HG03066 (cell line): Measurements from ENCODE around the gene GINS2.

Experiments
- ATAC-seq: cut with Tn5 transposase; IDR thresholded peaks from one replicate; pipeline ENCODE4 v1.9.1; 2021; ENCODE audit warnings: low read depth; ENCODE audit not compliant: unreplicated experiment

GINS2 gene

DNA sequence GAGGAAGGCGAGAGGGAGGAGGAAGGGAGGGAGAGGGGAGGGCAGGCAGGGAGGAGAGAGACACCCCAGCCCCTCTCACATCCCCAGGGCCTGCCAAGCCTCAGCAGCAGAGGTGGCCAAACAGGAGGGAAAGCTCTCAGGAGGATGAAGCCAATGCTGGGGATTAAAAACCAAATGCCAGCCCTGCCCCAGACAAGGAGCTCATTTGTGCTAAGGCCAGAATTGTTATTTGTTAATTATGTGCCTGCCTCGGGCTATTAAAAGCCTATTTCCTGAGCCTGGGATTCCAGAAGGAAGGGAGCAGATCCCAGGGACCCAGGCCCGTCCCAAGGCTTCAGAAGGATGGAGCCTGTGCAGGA, 27.9 kb upstream of the GINS2 start:
- ATAC-seq = no peak

DNA sequence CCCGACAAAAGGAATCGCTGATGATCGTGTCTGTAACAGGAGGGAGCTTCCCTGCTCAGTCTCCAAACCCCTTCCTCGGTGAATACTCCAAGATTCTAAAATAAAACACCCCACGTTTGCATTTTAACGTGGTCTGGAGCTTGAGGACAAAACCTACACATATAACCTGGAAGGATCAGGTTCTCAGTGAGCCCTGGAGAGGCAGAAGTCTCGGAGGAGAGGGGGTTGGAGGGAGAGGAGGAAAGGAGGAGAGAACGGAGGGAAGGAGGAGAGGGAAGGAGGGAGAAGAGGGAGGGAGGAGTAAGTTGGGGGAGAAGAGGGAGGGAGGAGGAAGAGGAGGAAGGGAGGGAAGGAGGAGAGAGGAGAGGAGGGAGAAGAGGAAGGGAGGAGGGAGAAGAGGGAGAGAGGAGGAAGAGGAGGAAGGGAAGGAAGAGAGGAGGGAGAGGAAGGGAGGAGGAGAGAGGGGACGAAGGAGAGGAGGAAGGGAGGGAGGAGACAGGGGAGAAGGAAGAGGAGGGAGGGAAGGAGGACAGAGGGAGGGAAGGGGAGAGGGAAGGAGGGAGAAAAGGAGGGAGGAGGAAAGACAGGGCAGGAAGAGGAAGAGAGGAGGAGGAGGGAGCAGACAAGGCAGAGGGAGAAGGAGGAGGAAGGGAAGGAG, 27.4 kb upstream of the GINS2 start:
- no peak for ATAC-seq

DNA sequence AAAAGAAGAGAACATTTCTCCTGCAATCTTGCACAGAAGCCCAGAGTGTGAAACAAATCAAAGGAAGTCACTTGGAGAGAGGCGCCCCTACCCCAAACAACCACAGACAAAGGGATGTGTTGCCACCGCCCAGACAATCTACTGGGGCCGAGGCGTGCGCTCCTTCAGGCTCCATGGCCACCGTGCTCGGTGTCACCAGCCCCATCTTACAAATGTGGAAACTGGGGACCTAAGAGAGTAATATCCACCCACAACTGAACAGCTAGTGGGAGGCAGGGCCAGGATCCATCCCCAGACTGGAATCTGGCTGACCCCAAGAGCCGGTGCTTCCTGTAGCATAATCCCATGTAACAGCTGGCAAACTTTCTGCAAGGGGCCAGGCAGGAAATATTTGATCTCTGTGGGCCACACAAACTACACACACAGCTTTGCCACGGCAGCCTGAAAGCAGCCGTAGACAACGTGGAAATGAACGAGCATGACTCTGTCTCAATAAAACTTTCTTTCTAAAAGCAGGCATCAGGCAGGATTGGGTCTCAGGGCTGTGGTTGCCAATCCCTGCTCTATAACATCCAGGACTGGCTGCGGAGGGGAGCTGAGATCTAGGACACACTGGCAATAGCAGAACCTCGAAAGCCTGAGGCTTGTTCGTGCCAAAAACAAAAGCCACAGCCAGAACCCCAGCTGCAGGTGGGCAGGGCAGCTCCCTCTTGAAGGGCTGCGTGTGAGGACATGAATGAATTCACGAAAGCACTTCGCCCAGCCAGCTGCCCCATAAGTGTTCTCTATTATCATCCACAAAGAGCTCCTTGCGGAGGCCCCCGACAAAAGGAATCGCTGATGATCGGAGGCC, 26.6 kb upstream of the GINS2 start:
- no peak for ATAC-seq

DNA sequence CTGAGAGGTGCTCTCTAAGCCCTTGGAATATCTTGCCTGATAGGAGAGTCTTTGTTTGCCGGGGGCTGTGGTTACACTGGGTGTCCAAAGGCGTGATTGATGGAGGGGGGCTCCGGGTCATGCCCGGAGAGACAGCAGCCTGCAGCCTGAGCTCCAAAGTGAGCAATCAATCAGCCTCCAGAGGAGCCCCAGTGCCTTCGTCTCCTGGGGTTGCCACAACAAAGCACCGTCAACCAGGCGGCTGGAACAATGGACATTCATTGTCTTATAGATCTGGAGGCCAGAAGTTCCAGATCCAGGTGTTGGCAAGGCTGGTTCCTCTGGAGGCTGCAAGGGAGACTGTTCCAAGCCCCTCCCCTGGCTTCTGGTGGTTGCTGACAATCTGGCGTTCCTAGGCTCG, 24.0 kb upstream of the GINS2 start:
- no peak for ATAC-seq

DNA sequence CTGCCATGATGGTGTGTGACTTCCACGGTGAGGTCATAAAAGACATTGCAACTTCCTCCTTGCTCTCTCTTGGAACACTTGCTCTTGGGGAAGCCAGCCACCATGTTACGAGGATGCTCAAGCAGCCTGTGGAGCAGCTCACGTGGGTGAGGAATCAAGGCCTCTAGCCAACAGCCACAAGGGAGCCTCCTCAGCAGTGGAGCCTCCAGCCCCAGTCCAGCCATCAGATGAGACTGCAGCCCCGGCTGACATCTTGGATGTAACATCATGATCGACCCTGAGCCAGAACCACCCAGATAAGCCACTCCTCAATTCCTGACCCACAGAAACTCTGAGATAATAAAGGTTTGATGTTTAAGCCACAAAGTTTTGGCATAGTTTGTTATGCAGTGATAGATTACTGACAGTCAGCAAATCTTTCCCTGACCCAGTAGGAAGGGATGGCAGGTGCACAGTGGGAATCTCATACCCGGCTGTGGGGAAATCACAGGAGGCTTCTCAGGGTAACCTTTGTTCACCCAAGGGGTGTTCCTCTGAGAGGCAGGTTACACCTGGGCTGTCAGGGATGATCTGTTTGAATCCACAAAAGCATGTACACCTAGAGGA, 23.3 kb upstream of the GINS2 start:
- no peak for ATAC-seq

DNA sequence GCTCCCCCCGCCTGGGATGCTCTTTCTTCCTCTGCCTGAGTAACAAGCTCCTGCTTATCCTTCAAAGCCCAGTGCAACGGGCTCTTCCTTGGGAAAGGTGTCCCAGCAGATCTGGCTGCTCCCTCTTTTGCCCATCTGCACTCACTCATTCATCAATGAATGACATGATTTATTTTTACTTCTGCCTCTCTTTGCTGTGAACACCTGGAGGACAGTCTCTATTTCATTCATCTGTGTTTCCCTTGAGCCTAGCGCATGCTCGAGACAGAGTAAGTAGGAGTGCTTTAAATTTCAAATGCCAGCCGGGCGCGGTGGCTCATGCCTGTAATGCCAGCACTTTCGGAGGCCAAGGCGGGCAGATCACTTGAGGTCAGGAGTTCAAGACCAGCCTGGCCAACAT, 22.0 kb upstream of the GINS2 start:
- ATAC-seq = no peak

DNA sequence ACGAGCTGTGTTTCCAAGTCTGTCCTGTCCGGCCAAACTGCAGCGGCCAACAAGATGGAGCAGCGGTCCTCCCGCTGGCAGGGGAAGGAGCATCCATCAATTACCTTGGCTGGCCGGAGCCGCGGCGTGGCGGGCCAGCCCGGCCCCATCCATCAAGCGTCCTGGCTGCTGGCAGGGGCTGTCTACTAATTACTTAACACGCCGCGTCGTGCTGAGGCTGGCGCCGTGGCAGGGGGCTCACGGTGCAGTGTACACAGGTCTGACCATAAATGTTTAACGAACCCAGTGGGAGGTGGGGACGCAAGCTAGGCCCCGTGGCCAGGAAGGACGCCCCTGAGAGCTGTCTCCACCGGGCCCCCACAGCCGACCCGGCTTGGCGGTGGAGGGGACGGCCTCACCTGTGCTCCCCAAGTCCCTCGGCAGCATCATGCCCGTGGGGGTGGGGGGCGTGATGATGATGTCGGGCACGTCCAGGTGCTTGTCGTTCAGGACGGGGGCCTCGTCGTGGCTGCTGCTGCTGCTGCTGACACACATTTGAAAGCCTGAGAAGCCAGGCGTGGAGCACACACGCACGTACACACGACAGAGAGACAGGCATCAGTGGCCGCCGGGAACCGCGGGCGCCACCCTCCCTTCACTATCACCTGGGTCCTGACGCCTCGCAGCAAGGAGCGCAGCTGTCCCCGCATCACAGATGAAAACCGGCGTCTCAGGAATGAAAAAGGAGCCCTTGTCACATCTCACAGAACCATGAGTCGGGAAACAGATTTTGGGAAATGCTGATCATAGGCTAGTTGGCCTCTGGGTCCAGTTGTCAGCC, 21.2 kb upstream of the GINS2 start:
- no peak for ATAC-seq

DNA sequence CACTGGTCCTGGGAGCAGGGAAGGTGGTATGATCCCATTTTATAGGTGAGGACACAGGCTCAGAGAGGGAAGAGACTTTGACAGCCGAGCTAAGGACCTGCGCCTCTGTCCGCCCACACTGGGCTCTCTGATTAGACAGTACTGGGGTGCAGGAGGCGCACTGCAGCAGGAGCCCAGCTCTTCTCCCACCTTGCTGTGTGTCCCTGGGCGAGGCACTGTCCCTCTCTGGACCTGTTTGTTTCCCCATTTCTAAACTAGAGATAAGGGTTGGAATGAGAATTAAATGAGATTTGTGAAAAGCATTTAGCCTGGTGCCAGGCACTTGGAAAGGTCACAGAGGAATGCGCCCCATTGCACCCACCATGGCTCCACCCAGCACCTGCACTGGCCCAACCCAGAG, 19.6 kb upstream of the GINS2 start:
- ATAC-seq = no peak

DNA sequence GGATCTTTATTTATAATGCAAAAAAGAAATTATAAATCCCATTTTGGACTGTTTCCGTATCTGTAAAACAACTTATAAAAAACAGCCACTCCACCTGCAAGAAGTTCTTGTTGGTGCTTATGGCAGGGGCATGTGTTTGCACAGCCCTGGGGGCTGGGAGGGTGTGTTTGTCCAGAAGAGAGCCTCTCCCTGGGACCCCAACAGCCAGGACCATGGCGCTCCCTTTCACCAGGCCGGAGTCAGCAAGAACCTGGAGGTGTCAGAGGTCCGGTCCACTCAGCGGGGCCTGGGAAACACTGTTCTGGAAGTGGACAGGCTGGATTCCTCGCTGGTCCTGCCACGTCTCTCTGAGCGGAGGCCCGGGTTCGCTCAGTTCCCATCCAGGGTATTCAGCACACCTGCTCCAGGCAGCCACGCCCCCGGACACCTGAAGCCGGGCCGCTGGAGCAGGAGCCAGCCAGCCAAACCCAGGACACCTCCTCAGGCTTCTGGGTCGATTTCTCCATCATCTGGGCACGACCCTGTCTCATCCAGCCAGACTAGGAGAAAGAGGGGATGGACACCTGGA, 18.9 kb upstream of the GINS2 start:
- ATAC-seq = no peak

DNA sequence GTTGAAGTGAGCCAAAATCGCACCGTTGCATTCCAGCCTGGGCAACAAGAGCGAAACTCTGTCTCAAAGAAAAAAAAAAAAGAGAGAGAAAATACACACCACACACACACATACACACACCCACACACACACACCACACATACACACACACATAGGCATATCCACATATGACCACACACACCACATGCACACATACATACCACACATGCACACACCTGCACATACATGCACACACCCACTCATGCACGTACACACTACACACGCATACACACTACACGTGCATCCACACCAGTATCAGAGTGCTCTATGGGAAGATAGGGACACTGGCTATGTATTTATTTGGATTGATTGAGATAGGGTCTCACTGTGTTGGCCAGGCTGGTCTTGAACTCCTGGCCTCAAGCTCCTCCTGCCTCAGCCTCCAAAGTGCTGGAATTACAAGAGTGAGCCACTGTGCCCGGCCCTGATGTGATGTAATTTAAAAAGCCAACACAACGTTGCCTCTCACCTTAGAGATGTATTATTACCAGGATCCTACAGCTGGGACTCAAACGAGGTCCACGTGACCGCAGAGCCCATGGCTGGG, 17.8 kb upstream of the GINS2 start:
- ATAC-seq = no peak

DNA sequence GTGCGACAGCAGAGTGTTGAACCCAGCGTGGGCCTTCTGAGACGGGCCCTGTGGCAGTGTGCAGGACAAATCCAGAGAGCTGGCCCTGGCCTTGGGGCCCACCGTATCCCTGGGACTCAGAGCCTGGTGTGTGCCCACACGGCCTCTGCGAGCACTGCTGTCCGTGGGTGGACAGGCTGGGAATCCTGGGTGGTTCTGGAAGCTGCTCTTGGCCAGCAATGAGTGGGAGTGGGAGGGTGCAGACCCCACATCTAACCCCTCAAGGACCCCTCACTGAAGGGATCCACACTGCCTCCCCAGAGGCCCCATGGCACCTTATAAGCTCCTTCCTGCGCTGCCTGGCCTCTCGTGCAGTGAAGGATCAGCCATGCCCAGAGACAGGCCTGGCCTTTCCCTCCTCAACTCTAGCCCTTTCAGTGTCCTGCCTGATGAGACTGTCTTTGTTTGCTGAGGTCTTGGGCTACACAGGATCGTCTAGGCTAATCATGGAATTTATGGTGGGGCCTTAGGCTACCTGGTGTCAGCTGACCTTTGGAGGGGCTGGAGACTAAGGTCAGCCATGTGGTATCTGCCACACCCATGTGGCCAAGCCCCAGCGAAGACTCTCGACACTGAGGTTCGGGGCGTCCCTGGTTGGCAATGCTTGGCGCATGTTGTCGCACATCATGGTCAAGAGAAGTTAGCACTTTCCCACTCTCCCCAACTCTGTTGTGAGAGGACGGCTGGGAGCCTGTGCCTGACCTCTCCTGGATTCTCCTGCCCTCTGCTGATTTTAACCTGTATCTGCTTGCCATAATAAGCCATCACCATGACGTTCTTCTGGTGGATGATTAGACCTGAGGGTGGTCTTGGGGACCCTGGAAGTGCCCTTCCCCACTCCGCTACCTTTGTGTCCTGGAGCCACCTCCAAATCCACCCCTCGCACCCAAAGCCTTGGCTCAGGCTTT, 16.4 kb upstream of the GINS2 start:
- ATAC-seq = no peak

DNA sequence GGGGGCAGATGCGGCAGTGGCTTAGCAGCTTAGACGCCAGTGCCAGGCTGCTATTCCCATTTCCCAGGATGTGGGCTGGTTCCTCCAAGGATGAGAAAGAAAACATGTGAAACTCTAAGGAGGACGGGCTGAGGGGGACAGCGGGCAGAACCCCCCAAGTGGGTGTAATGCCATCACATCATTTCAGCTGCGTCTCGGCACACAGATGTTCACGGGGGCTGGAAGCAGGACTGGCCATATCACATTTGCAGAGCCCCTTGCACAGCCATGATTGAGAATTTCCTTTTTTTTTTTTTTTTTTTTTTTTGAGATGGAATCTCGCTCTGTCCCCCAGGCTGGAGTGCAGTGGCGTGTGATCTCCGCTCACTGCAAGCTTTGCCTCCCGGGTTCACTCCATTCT, 15.3 kb upstream of the GINS2 start:
- no peak for ATAC-seq

DNA sequence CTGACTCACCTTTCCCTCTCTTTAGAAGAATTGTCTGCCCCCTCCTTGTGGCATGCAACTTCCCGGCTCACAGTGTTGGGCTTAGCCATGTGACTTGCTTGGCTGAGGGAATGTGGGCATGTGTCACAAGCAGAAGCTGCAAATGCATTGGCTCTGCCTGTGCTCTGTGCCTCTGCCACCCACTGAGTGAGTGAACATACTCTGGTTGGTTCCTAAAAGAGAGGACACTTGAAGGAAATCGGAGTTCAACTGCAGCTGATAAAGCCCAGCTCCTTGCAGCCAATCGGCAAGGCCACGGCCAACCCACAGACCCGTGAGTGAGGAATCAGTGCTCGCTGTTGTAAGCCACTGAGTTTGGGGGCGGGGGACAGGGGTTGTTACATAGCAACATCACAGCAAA, 10.9 kb upstream of the GINS2 start:
- ATAC-seq = no peak

DNA sequence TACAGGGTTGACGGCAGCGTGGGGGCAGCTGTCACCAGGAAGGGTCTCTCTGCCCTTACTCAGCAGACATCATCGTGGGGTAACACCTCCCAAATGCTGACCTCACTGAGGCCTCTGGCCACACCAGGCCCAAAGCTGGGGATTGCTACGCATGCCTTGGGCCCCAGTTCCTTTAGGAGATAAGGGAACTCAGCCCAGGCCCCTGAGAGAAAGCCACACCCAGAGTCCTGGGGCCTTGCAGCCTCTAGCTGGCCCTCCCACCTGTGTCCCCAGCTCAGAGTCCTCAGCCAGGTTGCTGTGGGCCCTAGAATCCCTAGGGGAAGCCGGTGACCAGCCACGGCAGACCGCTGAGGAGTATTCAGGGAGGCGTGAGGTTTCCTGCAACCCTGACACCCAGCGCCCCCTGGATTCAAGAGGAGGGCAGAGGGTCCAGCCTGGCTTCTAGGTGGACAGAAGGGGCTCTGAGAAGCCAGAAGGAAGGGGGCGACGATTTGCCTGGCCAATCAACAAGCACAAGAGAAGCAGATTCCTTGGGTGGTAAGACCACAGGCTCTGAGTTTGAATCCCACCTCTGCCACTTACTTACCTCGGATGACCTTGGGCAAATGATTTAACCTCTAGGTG, 10.3 kb upstream of the GINS2 start:
- ATAC-seq = no peak

DNA sequence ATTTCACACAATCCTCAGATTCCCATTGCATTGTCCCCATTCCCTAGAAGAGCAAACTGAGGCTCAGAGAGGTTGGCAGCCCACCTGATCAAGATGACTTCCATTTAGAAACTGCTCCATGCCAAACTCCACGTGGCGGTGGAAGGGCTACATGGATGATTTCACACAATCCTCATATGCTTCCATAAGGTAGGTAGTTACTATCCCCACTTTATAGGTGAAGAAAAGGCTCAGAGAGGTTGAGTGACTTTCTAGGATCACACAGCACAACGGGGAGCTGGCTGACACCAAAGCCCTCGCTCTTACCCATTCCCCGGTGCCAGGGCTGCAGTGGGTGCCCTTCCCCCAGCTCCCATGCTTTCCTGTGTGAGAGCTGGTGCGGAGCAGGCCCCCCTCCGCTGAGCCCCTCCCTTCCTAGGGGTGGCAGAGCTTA, 9.7 kb upstream of the GINS2 start:
- ATAC-seq = no peak

DNA sequence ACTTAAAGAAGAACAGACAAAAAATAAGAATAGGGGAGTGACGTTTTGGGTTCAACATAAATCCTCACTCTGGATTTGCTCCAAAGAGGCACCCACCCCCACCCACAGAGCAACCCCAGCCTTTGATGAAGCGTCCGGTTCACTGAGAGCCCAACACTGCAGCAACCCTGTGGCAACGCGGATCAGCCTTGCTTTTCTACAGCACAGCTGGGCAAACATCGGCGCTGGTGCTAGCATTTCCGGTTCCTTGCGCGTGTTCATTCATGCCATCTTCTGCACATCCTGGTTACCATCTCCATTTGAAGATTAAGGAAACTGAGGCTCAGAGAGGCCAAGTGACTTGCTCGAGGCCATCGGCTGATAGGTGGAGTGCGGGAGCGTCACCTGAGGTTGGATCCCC, 8.7 kb upstream of the GINS2 start:
- ATAC-seq = no peak

DNA sequence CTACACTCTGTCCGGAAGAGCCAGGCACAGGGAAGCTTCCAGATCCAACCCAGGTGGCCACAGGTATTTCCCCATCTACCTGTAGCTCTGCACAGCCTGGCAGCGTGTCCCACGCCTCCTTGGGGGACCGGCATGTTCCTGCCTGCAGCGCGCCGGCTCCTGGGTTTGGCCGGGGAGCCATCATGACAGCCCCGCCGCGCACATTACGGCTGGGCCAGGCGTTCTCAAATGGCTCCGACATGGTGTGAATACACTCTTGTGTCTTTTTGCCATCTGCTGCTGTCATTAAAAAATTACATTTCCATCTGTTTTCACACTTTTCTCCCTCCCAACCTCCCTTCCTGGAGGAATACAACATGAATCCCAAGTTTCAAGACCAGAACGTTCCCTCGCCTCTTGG, 8.0 kb upstream of the GINS2 start:
- no peak for ATAC-seq

DNA sequence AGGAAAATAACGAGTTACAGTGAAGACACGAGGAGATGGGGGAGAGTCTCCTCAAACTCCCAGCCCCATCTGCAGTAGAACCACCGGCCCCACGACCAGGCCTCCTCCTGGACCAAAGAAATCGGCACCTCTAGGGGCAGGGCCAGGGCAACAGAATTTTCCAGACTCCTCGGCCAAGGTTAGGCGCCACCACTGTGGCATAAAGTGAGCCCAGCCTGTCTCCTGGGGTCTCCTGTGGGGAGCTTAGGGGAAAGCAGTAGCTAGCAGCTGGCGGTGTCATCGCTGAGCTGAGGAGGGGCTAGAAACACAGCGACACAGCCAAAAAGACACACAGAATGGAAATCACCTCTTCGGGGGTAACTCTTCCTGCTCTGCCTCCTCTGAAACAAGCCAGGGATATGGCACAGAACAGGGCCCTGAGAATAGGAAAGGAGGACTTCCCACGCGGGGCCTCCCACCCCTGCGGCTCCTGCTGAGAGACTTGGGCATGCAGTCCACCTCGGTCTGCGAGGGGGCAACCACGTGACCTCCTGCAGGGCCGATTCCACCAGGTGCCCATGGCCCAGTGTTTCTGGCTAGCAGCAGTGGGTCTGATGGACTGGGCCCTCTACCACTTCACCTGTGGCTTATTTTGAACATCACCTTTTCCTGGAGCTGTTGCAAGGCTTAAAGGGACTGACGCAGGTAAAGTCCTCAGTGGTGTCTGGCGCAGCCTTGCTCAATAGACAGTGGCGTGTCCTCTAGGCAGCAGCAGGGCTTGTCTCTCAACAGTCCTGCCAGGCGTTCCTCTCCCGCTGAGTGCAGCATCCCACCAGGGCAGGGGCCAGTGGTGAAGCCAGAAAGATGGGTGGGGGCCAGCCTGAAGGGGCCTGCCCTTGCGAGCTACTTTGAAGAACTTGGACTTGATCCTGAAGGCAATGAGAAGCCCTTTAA, 6.7 kb upstream of the GINS2 start:
- no peak for ATAC-seq
